Measurements from ENCODE around the gene ZC3HAV1L.
A peak's percentile ranks its signal among the peaks of the same experiment; 100 is the strongest.
"Not testable (repeated sequence)": the region's sequence is repeated elsewhere in the genome, so short reads cannot be mapped to it uniquely, and the experiment has no call there.

The ZC3HAV1L gene

DNA sequence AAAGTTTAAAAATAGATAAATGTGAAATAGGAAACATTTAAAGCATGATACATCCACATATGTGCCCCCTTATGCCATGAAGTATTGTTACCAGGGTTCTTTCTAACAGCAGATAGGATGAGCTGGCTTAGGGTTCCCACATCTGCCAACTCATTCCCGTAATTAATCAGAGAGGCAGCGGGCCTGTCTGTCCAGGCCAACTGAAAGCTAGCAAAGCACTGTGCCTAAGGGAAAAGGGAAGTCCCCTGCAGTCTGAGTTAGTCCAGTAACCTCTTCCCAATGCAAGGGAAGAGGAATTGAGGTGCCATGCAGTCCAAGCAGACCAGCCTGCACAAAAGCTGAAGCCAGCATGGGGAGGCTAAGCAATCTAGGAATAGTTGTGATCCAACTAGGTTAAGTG is 18.3 kb upstream of the ZC3HAV1L start:
- no peak for DNase-seq (ENCODE audit: low read depth, low spot score)

DNA sequence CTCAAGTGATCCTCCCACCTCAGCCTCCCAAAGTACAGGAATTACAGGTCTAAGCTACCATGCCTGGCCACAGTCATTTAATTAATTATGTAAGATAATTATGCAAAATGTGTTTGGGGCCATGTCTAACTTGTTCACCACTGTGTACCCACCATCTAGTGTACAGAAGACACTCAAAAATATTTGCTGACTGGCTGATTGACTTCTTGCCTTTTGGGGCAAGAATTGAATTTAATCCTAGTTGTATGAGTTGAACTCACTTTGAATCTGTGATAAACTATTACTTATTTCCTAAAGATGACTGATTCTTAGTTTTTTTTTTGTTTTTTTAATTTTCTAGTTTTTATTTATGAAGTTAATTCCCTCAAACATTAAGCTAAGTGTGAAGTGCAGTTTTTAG is 15.8 kb upstream of the ZC3HAV1L start:
- DNase-seq (ENCODE audit: low read depth, low spot score) = no peak

DNA sequence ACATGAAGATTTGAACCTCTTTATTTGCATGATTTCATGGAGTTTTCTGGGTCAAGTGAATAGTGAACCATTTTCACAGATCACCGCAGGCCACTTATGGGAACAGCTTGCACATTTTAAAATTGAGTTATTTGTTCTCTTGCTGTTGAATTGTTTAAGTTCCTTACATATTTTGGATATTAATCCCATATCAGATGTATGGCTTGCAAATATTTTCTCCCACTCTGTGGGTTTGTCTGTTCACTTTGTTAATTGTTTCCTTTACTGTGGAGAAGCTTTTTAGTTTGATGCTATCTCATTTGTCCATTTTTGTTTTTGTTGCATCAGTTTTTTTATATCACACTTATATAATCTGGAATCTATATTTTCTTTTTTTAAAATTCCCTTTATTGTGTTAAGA is 14.1 kb upstream of the ZC3HAV1L start:
- DNase-seq (ENCODE audit: low read depth, low spot score) = no peak

DNA sequence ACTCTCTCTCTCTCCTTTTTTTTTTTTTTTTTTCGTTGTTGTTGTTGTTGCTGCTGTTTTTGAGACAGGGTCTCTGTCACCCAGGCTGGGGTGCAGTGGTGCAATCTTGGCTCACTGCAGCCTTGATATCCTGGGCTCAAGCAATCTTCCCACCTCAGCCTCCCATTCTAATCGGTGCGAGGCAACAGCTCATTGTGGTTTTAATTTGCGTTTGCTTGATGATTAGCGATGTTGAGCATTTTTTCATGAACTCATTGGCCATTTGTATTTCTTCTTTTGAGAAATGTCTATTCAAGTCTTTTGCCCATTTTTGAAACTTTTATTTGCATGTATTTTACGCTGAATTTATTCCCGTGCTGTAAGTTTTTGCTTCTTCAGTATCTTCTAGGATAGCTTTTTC is 13.3 kb upstream of the ZC3HAV1L start:
- DNase-seq (ENCODE audit: low read depth, low spot score) = no peak

DNA sequence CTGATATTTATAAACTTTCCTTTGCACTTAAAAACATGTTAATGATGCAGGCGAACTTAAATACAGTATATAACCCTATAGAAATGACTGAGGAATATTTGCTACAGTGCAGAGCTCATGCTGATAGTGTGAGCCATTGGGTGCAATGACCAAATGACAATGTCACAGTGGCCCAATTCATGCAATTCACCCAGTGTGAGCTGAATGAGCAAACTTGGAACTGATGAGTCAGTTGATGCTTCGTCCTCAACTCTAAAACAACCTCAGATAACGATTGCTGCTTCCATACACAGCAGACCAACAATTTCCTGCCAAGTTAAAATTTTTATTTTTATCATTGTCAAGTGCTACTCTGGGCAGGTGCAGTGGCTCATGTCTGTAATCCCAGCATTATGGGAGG is 12.1 kb upstream of the ZC3HAV1L start:
- DNase-seq (ENCODE audit: low read depth, low spot score) = no peak

DNA sequence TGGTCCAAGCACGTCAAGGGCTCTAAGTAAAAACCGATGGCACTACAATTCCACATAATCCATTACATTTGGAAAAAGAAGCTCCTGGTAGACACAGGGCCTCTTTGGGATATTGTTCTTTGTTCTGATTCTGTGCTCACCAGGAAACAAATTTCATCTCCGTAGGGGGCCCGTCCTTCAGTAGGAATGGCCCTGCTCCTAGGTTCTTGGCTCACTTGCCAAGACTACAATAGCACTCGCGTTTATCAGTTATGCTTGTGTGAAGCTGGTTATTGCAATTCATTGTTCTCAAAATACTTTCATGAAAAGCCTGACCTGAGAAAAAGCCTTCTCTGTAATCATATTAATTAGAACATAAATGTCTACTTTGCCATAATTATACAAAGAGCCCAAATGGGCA is 10.3 kb upstream of the ZC3HAV1L start:
- no peak for DNase-seq (ENCODE audit: low read depth, low spot score)

DNA sequence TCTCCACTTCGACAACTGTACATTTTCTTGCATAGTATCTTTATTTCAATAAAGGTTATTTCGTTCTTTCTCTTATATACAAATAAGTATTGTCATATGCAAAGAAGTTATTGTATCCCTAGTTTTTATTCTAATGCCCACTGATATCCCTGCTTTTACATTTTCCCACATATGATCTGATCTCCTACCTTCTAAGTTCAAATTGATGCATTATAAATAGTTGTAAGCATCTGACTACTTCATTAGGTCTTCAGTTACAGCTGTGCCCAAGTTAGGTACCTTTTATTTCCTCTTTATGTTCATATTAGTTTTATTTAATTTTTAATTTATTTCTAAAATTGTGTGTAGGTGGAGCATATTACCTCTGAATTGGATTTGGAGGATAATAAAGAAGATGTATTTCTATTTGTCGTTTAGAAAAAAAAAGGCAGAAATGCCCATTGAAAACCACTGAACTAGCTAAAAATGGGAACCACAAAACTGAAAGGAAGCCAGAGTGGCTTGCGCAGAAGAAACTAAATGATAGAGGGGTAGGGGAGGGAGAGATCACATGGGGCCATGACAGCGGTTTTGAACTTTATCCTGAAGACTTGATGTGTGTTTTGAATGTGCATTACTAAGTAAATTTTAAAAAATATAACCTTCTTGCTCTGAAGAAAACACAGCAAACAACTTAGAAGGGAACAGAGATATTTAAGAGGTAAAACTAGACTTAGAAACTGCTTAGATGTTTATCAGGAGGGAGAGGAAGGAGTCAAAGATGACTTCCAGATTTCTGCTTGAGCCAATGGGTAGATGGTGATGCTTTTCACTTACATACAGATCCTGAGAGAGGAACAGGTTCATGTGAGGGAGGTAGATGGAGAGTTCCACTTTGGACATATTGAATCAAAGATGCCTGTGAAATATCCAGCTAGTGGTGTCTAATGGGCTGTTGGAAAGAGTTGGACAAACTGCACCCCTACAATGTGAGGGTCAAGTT is 9.3 kb upstream of the ZC3HAV1L start:
- no peak for DNase-seq (ENCODE audit: low read depth, low spot score)

DNA sequence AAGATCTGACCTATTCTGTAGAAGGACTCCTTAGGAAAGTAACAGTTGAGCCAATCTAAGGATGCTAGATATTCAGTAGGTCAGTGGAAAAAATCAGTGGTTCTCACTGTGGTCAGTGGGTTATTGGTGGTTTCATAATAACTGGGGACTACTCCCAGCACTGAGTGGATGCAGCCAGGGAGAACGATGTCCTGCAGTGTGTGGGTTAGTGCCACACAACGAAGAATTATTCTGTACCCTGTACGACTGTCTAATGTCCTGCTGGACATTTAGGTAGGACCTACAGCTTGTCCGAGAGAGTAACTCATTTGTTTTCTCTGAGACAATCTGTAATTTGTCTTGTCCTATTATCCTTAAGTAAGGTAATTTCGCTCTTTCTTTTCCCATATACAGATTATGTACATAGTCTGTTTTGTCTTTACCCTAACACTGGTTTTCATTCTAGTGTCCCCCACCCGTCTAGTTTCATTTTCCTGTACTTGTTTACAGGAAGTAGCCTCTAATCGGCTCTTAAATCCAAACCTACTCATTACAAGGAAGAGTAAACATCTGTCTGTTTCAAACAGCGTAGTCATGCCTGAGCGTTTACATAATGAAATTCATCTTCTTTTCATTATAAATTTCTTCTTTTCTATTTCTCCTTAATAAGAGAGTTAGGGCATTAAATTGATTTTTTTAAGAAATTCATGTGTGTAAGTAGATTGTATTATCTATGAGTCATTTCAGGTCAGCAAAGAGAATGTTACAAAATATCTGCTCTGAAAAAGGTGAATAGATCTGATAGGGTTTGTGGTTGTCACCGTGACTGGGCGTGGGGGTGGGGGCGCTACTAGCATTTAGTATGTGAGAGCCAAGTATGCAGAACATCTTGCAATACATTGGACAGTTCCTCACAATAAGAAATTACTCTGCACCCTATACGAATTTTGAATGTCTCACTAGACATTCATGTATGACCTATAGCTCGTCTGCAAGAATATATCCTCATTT is 8.3 kb upstream of the ZC3HAV1L start:
- no peak for DNase-seq (ENCODE audit: low read depth, low spot score)

DNA sequence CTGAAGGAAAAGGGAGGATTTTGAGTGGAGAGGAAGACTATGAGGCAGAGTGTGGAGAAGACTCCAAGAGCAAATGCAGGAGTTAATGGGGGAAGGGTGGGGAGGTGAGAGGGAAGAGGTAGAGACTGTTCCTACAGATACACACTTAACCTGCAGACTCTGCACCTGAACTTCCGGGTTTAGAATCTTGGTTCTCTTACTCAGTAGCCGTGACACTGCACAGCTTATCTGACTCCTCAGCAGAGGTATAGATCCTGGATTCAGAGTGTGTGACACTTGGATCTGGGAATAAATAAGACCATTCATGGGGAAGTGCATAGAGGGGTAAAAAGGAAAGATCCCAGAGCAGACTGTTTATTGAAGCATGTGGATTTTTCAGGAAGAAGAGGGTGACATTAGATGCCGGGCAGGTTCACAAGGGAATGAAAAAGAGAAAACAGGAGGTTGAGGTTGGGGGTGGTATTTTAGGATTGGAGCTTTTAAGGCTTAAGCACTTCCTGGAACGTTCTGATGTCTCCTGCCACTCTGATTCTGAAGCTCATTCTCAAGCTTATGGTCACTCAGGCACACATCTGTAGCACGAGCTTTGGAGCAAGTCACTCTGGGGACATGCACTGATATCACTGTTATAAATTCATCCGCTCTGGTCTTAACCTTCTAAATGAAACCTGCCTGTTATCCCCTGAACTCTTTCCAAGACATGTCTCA is 5.7 kb upstream of the ZC3HAV1L start:
- DNase-seq (ENCODE audit: low read depth, low spot score) = no peak

DNA sequence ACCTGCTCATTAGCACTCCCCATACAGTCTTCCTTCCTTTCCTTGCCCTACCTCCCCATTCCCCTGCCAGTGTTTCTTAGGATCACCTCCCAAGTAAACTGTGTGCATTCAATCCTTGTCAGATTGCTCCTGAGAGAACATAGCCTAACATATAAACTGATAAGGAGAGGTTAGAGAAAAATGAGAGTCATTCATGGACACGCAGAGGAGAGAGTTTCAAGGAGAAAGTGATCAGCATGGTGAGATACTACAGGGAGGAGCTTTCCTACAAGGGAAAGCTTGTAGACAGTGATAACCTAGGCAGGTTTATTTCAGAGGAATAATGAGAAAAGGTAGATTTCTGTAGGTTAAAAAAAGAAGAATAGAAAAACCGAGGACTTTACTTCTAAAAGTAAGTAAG is 2.8 kb upstream of the ZC3HAV1L start:
- DNase-seq (ENCODE audit: low read depth, low spot score) = no peak

DNA sequence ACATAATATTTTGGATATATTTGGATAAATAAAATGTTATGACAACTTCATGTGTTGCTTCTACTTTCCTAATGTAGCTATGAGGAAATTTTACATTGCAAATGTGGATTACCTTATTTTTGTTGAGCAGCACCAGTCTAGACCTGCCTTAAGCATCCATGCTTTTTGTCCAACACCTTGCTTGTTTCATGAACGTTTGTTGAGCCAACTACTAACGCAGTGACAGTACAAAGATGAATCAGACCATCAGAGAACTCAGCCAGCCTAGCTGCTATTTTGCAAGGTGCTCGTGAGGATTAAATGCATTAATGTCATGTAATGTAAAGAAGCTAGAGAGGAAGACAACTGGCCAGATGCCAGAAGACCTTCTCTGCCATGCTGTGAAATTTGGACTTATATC is 1.1 kb upstream of the ZC3HAV1L start:
- no peak for DNase-seq (ENCODE audit: low read depth, low spot score)

DNA sequence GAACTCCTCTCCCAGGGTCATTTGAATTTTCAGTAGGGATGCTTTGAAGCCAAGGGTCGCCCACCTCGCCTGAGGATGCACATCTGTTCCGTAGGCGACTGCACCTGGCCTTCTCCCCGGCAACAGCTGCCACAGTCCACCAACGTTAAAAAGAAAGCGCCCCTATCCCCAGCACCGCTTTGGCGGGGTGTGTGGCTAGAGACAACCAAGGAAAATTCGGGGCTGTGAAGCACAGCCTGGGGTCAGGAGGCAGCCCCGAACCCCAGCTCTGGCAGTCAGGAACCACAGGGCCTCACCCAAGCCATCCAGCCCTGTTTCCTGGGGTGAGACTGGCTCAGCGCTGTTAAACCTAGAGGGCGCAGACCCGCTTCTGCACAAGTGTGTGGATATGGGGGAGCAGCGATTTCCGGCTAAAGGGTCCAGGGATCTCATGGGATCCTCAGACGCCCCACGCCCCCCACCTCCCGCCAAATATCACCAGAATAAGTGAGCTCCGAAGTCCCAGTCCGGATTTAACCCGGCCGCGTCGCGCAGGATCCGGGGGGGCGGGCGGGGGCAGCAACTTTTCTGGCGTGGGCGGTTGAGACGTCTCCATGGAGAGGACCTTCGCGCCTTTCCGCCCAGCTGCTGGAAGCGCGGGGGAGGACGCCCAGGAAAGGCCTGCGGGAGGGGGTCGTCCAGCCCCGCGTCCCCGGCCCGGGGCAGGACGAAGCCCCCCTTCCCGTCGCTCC is 822 bp downstream of the ZC3HAV1L start:
- peak; percentile 50 for DNase-seq (ENCODE audit: low read depth, low spot score)

DNA sequence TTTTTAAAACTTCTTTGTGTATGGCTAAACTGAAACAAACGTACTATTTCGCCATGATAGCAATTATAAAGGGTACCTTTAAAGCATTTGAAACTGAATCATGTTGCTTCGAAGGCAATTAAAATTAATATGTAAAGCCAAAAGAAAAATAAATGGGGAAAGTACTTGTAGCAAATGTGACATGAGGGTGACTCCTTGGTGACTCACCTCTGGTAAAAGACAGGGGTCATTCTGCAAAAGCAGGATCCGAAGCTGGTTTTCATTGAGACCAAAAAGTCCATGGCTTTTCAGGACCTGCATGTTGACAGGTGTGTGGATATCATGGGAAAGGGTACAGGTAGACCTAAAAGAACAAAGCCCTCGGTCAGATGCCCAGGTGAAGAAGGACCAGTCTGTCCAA is 1.5 kb downstream of the ZC3HAV1L start:
- DNase-seq (ENCODE audit: low read depth, low spot score) = peak; percentile 8

DNA sequence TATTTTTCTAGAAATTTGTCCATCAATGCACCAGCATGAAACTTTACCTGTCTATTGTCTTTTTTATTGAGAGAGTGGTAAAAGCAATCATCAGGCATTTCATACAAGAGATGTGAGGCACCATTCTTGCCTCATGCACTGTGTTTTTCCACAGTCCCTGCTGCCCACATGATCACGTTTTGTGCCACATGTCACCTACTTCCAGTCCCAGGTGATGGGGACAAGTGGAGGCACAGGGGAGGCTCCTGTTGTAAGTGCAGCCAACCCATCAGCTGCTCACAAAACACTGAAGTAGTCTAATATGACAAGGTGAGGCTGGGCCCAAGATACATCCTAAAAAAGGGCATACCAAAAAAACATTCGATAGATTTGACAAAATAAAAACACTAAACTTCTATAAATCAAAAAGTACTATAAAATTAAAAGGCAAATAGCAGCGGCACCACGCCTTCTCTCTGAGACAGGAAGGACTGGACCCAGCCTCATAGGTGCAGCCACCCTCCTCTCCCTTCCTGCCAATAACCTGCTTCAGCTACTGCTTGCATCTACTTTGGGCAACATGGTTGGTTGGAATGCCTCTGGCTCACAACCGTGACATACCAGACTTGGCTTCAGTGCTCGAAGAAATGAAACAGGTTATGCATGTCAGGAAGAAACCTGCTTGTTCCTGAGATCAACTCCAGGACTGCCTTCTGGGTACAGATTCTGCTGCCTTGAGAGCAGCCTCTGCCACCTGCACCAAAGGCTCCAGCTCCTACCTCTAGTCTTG is 2.3 kb downstream of the ZC3HAV1L start:
- peak; percentile 5 for DNase-seq (ENCODE audit: low read depth, low spot score)

DNA sequence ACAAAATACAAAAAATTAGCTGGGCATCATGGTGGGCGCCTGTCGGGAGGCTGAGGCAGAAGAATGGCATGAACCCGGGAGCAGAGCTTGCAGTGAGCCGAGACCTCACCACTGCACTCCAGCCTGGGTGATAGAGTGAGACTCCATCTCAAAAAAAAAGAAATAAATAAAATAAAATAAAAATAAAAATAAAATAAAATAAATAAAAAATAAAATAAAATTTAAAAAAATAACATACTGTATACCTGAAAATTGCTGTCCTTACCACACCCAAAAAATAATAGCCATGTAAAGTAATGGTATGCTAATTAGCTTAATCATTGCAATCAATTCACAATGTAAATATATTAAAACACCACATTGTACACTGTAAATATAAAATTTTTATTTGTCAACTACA is 3.4 kb downstream of the ZC3HAV1L start:
- DNase-seq (ENCODE audit: low read depth, low spot score) = no peak

DNA sequence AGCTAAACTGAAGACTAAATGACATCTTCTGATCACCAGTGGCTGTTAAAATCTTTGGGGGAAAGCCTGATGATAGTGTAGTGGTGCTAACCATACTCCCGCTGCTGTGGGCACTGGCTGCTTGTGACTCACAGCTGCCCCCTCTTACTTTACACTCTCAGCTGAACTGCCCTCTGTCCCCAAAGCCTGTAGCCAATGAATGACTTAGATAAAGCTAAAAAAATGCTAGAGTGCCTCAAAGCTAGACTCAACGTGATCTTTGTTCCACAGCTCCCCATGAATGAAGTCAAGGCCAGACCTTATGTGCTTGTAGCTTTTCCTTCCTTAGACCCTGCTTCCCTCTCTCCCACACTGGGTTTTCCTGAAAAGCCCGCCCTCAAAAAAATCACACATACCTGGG is 6.5 kb downstream of the ZC3HAV1L start:
- no peak for DNase-seq (ENCODE audit: low read depth, low spot score)

DNA sequence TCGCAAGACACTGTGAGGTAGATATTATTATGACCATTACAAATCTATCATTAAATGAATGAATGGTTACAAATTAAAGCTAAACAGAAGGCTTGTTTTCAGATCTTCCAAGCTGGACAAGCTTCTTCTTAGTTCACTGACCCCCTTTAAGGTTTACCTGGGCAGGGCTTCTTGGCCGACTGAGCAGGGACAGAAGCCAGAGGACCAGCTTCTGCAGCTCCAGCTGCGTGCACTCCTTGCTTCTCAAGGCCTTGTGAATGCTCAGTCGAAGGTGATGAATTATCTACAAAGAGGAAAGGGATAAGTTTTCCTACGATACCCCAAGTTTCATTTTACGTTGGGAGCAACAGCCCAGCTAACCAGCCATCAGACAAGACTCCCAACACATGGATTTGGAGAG is 9.3 kb downstream of the ZC3HAV1L start:
- DNase-seq (ENCODE audit: low read depth, low spot score) = no peak

DNA sequence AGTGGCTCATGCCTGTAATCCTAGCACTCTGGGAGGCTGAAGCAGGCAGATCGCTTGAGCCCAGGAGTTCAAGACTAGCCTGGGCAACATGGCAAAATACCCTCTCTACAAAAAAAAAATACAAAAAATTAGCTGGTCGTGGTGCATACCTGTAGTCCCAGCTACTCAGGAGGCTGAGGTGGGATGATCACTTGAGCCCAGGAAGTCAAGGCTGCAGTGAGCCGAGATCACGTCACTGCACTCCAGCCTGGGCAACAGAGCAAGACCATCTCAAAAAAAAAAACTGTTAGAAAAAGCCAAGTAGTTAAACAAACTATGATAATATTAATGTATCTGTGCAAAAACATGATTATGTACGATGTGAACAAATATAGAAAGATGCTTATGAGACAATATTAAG is 10.0 kb downstream of the ZC3HAV1L start:
- not testable (repeated sequence) for DNase-seq (ENCODE audit: low read depth, low spot score)

DNA sequence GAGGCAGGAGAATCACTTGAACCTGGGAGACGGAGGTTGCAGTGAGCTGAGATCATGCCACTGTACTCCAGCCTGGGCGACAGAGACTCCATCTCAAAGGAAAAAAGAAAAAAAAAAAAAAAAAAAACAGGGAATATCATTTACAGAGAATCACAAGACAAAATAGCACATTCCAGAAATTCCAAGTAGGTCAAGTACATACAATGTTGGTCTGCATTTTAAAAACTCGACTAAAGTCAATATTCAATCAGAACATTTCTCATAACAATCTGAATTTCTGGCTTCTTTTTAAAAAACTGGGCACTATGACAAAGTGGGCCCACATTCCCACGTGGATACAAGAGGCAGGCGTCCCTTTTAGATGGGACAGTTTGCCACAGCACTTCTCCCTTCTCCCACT is 12.8 kb downstream of the ZC3HAV1L start:
- peak; percentile 14 for DNase-seq (ENCODE audit: low read depth, low spot score)

DNA sequence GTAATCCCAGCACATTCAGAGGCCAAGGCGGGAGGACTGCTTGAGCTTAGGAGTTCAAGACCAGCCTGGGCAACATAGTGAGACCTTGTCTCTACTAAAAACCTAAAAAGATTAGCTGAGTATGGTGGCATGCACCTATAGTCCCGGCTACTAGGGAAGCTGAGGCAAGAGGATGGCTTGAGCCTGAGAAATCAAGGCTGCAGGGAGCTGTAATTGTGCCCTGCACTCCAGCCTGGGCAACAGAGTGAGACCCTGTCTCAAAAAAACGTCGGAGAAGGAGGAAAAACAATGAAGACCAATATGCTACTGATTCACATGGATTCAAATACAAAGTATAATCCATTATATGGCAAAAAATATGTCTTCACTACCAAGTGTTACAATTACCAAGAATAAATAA is 13.6 kb downstream of the ZC3HAV1L start:
- no peak for DNase-seq (ENCODE audit: low read depth, low spot score)

Data from astrocyte of the hippocampus (primary cell).